ENCODE results near the gene FOSL2.

Gene FOSL2

GRCh38 chr2:28435814-28436351 lies 43.2 kb downstream of the FOSL2 start:
- no peak for DNase-seq (ENCODE audit: extremely low spot score)
- TF ChIP-seq SP1 (IDR thresholded peaks at IDR 0.05) (no peak), ARNT (IDR thresholded peaks at IDR 0.05) (no peak), L3MBTL2 (conservative IDR thresholded peaks at IDR 0.05) (no peak), HDGF (IDR thresholded peaks at IDR 0.05; ENCODE audit: borderline replicate concordance) (no peak), TARDBP (IDR thresholded peaks at IDR 0.05) (no peak), ELF4 (IDR thresholded peaks at IDR 0.05) (no peak), LEF1 (IDR thresholded peaks at IDR 0.05; ENCODE audit: borderline replicate concordance) (no peak), NFRKB (IDR thresholded peaks at IDR 0.05) (no peak), FOXM1 (IDR thresholded peaks at IDR 0.05; ENCODE audit: borderline replicate concordance) (no peak), FOXA1 (IDR thresholded peaks at IDR 0.05) (no peak), FOXK2 (IDR thresholded peaks at IDR 0.05) (no peak)
- TF ChIP-seq, protein P1, sequence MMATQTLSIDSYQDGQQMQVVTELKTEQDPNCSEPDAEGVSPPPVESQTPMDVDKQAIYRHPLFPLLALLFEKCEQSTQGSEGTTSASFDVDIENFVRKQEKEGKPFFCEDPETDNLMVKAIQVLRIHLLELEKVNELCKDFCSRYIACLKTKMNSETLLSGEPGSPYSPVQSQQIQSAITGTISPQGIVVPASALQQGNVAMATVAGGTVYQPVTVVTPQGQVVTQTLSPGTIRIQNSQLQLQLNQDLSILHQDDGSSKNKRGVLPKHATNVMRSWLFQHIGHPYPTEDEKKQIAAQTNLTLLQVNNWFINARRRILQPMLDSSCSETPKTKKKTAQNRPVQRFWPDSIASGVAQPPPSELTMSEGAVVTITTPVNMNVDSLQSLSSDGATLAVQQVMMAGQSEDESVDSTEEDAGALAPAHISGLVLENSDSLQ (IDR thresholded peaks at IDR 0.05) = no peak
- ChIA-PET POLR2A (no interaction called here), CTCF (no interaction called here)

- no peak for DNase-seq (ENCODE audit: extremely low spot score)
- CTCF ChIA-PET = interaction anchor here (0.8 kb wide), 1 partner anchor 12 kb away, joined by 3 read pairs; no protein-coding TSS in a partner anchor
- POLR2A ChIA-PET = no interaction called here
- TF ChIP-seq FOXA1 (IDR thresholded peaks at IDR 0.05) = no peak
- no peak for TF ChIP-seq CTBP1 (IDR thresholded peaks at IDR 0.05; ENCODE audit: borderline replicate concordance)
- no peak for TF ChIP-seq TARDBP (IDR thresholded peaks at IDR 0.05)
- no peak for TF ChIP-seq ZNF384 (IDR thresholded peaks at IDR 0.05)
- no peak for TF ChIP-seq L3MBTL2 (conservative IDR thresholded peaks at IDR 0.05)
Measured at GRCh38 chr2:28436525-28437051, 43.9 kb downstream of the FOSL2 start.

DNA sequence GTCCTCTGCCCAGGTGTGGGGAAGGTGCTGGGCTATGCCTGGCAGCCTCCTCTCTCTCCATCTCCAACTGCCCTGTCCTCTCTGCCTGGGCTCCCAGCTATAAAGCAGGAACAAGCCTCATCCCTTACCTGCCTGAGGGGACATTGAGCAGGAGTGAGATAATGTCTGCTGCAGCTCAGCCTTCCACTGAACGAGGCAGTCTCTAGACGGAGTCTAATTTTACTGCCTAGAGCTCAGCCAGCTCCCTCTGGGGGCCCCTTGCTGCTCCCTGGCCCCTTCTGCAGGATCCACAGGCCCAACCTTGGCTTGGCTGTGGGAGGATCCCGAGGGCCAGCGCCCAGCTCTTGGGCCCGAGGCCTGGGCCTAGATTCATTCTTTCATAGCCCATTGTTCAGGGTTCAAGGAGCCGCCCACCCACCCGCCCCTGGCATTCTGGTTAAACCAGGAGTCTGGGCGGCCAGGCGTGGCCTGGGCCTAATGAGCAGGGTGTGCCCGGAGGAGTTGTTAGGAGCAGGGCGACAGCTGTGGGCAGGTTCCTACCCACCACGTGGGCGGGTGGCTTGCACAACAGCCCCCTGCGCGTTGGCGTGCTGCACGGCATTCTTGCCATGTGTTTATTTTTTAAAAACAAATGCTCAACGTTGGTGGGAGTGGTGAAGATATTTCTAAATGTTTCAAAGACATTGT lies 44.6 kb downstream of the FOSL2 start:
- TF ChIP-seq ZNF384 (IDR thresholded peaks at IDR 0.05) = no peak
- TF ChIP-seq TARDBP (IDR thresholded peaks at IDR 0.05) = no peak
- no peak for TF ChIP-seq SP1 (IDR thresholded peaks at IDR 0.05)
- no peak for TF ChIP-seq CTBP1 (IDR thresholded peaks at IDR 0.05; ENCODE audit: borderline replicate concordance)
- no peak for TF ChIP-seq FOXM1 (IDR thresholded peaks at IDR 0.05; ENCODE audit: borderline replicate concordance)
- no peak for TF ChIP-seq HDGF (IDR thresholded peaks at IDR 0.05; ENCODE audit: borderline replicate concordance)
- no peak for TF ChIP-seq ELF4 (IDR thresholded peaks at IDR 0.05)
- no peak for TF ChIP-seq NFRKB (IDR thresholded peaks at IDR 0.05)
- TF ChIP-seq SUZ12 (IDR thresholded peaks at IDR 0.05) = no peak
- TF ChIP-seq LEF1 (IDR thresholded peaks at IDR 0.05; ENCODE audit: borderline replicate concordance) = no peak
- TF ChIP-seq FOXK2 (IDR thresholded peaks at IDR 0.05) = no peak
- no peak for TF ChIP-seq ARNT (IDR thresholded peaks at IDR 0.05)
- no peak for DNase-seq (ENCODE audit: extremely low spot score)
- CTCF ChIA-PET = interaction anchor here (0.8 kb wide), 1 partner anchor 12 kb away, joined by 3 read pairs; no protein-coding TSS in a partner anchor
- POLR2A ChIA-PET = no interaction called here

- no peak for TF ChIP-seq CTBP1 (IDR thresholded peaks at IDR 0.05; ENCODE audit: borderline replicate concordance)
- CTCF ChIA-PET = no interaction called here
- POLR2A ChIA-PET = no interaction called here
- no peak for DNase-seq (ENCODE audit: extremely low spot score)
Measured at GRCh38 chr2:28437918-28438317, 45.3 kb downstream of the FOSL2 start.

DNA sequence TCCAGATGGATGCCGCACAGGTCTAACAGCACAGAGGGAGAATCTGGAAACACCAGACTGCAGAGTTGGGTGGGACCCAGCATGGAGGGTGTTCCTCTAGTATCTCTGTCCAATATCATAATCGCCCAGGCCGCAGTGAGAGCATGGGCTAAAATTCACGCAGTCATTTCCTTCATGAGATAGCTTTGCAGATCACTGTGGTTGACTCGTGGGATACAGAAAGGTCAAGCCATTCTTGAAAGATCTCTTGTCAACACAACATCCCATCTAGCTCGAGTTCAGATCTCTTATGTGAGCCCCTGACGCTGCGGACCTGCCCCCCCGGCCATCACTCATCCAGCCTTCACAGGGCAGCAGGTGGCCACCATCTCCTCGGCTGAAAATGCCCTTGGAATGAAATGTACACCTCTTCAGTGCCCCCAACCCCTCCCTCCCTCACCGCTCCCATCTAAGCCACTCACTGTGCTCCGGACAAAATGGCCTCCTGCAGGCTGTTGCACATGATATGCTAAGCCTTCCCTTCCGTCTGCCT lies 45.9 kb downstream of the FOSL2 start:
- POLR2A ChIA-PET = no interaction called here
- no peak for DNase-seq (ENCODE audit: extremely low spot score)
- TF ChIP-seq NFRKB (IDR thresholded peaks at IDR 0.05) (no peak), SUZ12 (IDR thresholded peaks at IDR 0.05) (no peak), BHLHE40 (IDR thresholded peaks at IDR 0.05; ENCODE audit: borderline replicate concordance) (no peak), CTBP1 (IDR thresholded peaks at IDR 0.05; ENCODE audit: borderline replicate concordance) (no peak), L3MBTL2 (conservative IDR thresholded peaks at IDR 0.05) (no peak), LEF1 (IDR thresholded peaks at IDR 0.05; ENCODE audit: borderline replicate concordance) (no peak), FOXA1 (IDR thresholded peaks at IDR 0.05) (no peak), ARNT (IDR thresholded peaks at IDR 0.05) (no peak)
- TF ChIP-seq, protein P1 (IDR thresholded peaks at IDR 0.05) = no peak
- CTCF ChIA-PET = interaction anchor here (0.6 kb wide), 1 partner anchor 42 kb away, joined by 3 read pairs; no protein-coding TSS in a partner anchor

GRCh38 chr2:28439127-28439526 lies 46.5 kb downstream of the FOSL2 start:
- CTCF ChIA-PET = interaction anchor here (0.6 kb wide), 1 partner anchor 43 kb away, joined by 3 read pairs; no protein-coding TSS in a partner anchor
- DNase-seq (ENCODE audit: extremely low spot score) = no peak
- POLR2A ChIA-PET = no interaction called here
- TF ChIP-seq, protein P1 (IDR thresholded peaks at IDR 0.05) = no peak
- TF ChIP-seq TARDBP (IDR thresholded peaks at IDR 0.05) (no peak), ARNT (IDR thresholded peaks at IDR 0.05) (no peak), L3MBTL2 (conservative IDR thresholded peaks at IDR 0.05) (no peak), FOXM1 (IDR thresholded peaks at IDR 0.05; ENCODE audit: borderline replicate concordance) (no peak), FOXA1 (IDR thresholded peaks at IDR 0.05) (no peak), LEF1 (IDR thresholded peaks at IDR 0.05; ENCODE audit: borderline replicate concordance) (no peak), ZNF384 (IDR thresholded peaks at IDR 0.05) (no peak), SUZ12 (IDR thresholded peaks at IDR 0.05) (no peak), BHLHE40 (IDR thresholded peaks at IDR 0.05; ENCODE audit: borderline replicate concordance) (no peak), SP1 (IDR thresholded peaks at IDR 0.05) (no peak), FOXK2 (IDR thresholded peaks at IDR 0.05) (no peak), ELF4 (IDR thresholded peaks at IDR 0.05) (no peak)
